GM12878 (cell line): Measurements from ENCODE around the gene KIF21B.

Experiments used
- ATF7 ChIP-seq: fragments of 450-650 bp; IDR thresholded peaks from 2 replicates; pipeline ENCODE4 v1.6.1; 2016; ENCODE audit warnings: low read depth, mild to moderate bottlenecking
- NR2F1 ChIP-seq: fragments of 450-650 bp; conservative IDR thresholded peaks from 2 replicates; pipeline ENCODE4 v1.6.1; 2017; ENCODE audit warnings: mild to moderate bottlenecking
- NRF1 ChIP-seq: conservative IDR thresholded peaks from 2 replicates; pipeline ENCODE4 v1.6.1; 2011; ENCODE audit warnings: mild to moderate bottlenecking, low read depth, low read length, improper control_type of control experiment
- ZNF274 ChIP-seq: IDR thresholded peaks from one replicate; pipeline ENCODE4 v1.8.0; 2011; ENCODE audit not compliant: insufficient read length, insufficient read depth

DNA sequence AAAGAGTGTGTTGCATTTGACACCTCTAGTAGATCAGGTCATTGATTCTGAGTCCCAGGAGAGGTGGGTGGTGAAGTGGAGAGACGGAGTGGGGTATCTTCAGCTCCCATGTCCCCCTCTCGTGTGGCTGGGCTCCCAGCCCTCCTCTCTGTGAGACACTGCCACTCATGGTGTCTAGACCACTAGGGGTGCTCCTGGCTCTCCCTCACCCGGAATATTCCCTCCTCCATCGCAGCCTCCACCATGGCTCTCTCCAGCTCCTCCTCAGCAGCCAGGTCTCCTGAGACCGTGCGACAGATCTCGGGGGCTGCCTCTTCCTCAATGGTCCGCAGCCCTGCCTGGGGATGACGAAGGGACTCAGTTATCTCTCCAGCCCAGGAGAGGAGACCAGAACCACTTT is 20.6 kb upstream of the KIF21B start:
- TF ChIP-seq ATF7 (no peak), NRF1 (no peak), ZNF274 (no peak), NR2F1 (no peak)
